Brain microvascular endothelial cell (primary cell): ENCODE measurements around the gene APOA5.
"Not testable (repeated sequence)": the region's sequence is repeated elsewhere in the genome, so short reads cannot be mapped to it uniquely, and the experiment has no call there.

Experiments
- DNase-seq: peaks from one replicate; pipeline ENCODE4 v3.0.0-alpha.2; 2020
- H3K27ac ChIP-seq: fragments of 250-450 bp; sonication (Bioruptor Pico); 2 replicates; pipeline ENCODE4 v1.5.1; 2020; ENCODE audit warnings: mild to moderate bottlenecking, moderate library complexity
- H3K27me3 ChIP-seq: fragments of 250-450 bp; sonication (Bioruptor Pico); replicated peaks from 2 replicates; pipeline ENCODE4 v1.5.1; 2020; ENCODE audit warnings: mild to moderate bottlenecking
- H3K36me3 ChIP-seq: fragments of 250-450 bp; sonication (Bioruptor Pico); replicated peaks from 2 replicates; pipeline ENCODE4 v1.5.1; 2020; ENCODE audit warnings: mild to moderate bottlenecking
- H3K4me3 ChIP-seq: 2 replicates; pipeline ENCODE4 v1.5.1; 2011; ENCODE audit warnings: low read depth, mild to moderate bottlenecking, control low read depth, low read length, moderate library complexity
- CTCF ChIP-seq: IDR thresholded peaks from 2 replicates; pipeline ENCODE4 v1.5.1; 2011; ENCODE audit warnings: low read depth, mild to moderate bottlenecking, moderate library complexity, low read length, control low read depth, inconsistent platforms; ENCODE audit errors: missing control alignments
- in situ Hi-C: cut with HindIII; loops from 2 replicates; pipeline ENCODE4 v1.10.0; 2017; ENCODE audit warnings: low sequenced_read_pairs, low pct_ligation_motif_present

APOA5 gene

GRCh38 chr11:116804001-116804400 is 12.3 kb upstream of the APOA5 start:
- in situ Hi-C loops, result no loop called here
- TF ChIP-seq CTCF, result no peak
- no peak for DNase-seq
- H3K27me3 ChIP-seq, result no peaks in the 10 kb centered on the region
- no peaks in the 10 kb centered on the region for H3K36me3 ChIP-seq
- no peak overlapping the region for H3K27ac ChIP-seq
- H3K4me3 ChIP-seq, result no peak overlapping the region

GRCh38 chr11:116801662-116802061 is 10.0 kb upstream of the APOA5 start:
- in situ Hi-C loops, H3K27ac ChIP-seq, DNase-seq, H3K4me3 ChIP-seq, H3K27me3 ChIP-seq, H3K36me3 ChIP-seq: not testable (repeated sequence)

GRCh38 chr11:116800610-116801009 is 8.9 kb upstream of the APOA5 start:
- no peaks in the 10 kb centered on the region for H3K27me3 ChIP-seq
- TF ChIP-seq CTCF, result no peak
- no peak overlapping the region for H3K27ac ChIP-seq
- no peak overlapping the region for H3K4me3 ChIP-seq
- in situ Hi-C loops, result no loop called here
- DNase-seq, result no peak
- no peaks in the 10 kb centered on the region for H3K36me3 ChIP-seq

- H3K27me3 ChIP-seq, result no peaks in the 10 kb centered on the region
- in situ Hi-C loops, result no loop called here
- no peak for DNase-seq
- H3K36me3 ChIP-seq, result no peaks in the 10 kb centered on the region
- no peak overlapping the region for H3K4me3 ChIP-seq
- no peak for TF ChIP-seq CTCF
- no peak overlapping the region for H3K27ac ChIP-seq
Observed at GRCh38 chr11:116798368-116798767, 6.7 kb upstream of the APOA5 start.

GRCh38 chr11:116797816-116798215 is 6.1 kb upstream of the APOA5 start:
- no peak for DNase-seq
- H3K4me3 ChIP-seq, result no peak overlapping the region
- H3K36me3 ChIP-seq, result no peaks in the 10 kb centered on the region
- H3K27ac ChIP-seq, result no peak overlapping the region
- no peak for TF ChIP-seq CTCF
- in situ Hi-C loops, result no loop called here
- H3K27me3 ChIP-seq, result no peaks in the 10 kb centered on the region

GRCh38 chr11:116796548-116796947 is 4.9 kb upstream of the APOA5 start:
- DNase-seq, result no peak
- in situ Hi-C loops, result no loop called here
- H3K4me3 ChIP-seq, result no peak overlapping the region
- H3K36me3 ChIP-seq, result no peaks in the 10 kb centered on the region
- no peaks in the 10 kb centered on the region for H3K27me3 ChIP-seq
- H3K27ac ChIP-seq, result no peak overlapping the region
- TF ChIP-seq CTCF, result no peak
